ENCODE measurements around the gene BOK.

The BOK gene

DNA sequence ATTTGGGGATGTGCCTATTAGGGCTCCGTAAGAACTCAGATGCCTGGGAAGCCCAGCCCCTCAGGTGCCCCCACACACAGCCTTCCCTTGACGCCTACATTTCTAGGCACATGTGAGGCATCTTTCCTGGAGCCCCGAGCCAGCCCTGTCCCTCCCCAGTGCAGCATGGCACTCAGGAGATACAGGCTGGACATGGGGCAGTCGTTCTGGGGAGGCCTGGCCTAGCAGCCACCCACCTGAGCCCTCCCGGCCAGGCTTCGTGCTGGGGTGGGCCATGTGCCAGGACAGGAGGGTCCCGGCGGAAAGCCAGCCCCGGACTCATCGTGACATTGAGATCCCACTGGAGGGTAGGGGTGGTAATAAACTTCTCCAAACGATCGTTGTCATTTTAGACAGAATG is 15.2 kb downstream of the BOK start:
- TF ChIP-seq, protein P1, sequence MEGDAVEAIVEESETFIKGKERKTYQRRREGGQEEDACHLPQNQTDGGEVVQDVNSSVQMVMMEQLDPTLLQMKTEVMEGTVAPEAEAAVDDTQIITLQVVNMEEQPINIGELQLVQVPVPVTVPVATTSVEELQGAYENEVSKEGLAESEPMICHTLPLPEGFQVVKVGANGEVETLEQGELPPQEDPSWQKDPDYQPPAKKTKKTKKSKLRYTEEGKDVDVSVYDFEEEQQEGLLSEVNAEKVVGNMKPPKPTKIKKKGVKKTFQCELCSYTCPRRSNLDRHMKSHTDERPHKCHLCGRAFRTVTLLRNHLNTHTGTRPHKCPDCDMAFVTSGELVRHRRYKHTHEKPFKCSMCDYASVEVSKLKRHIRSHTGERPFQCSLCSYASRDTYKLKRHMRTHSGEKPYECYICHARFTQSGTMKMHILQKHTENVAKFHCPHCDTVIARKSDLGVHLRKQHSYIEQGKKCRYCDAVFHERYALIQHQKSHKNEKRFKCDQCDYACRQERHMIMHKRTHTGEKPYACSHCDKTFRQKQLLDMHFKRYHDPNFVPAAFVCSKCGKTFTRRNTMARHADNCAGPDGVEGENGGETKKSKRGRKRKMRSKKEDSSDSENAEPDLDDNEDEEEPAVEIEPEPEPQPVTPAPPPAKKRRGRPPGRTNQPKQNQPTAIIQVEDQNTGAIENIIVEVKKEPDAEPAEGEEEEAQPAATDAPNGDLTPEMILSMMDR (conservative IDR thresholded peaks at IDR 0.05; ENCODE audit: low read depth, low read length): no peak
- H2AFZ ChIP-seq (ENCODE audit: low read depth): no peak overlapping the region
- H3K4me3 ChIP-seq (IDR thresholded peaks at IDR 0.05; ENCODE audit: insufficient read depth, low read depth, low read length): no peak overlapping the region
- H4K20me1 ChIP-seq (ENCODE audit: insufficient read depth): no peaks in the 10 kb centered on the region
- H3K9ac ChIP-seq: no peak overlapping the region
- H3K4me1 ChIP-seq (ENCODE audit: low read depth, poor library complexity, severe bottlenecking): no peaks in the 10 kb centered on the region
- no peak overlapping the region for H3K27ac ChIP-seq
- H3K27me3 ChIP-seq (ENCODE audit: insufficient read depth, low read depth): no peaks in the 10 kb centered on the region
- no peaks in the 10 kb centered on the region for H3K36me3 ChIP-seq (ENCODE audit: insufficient read depth)
- no peaks in the 10 kb centered on the region for H3K79me2 ChIP-seq (ENCODE audit: insufficient read depth, low read depth)
- H3K4me2 ChIP-seq: no peak overlapping the region

DNA sequence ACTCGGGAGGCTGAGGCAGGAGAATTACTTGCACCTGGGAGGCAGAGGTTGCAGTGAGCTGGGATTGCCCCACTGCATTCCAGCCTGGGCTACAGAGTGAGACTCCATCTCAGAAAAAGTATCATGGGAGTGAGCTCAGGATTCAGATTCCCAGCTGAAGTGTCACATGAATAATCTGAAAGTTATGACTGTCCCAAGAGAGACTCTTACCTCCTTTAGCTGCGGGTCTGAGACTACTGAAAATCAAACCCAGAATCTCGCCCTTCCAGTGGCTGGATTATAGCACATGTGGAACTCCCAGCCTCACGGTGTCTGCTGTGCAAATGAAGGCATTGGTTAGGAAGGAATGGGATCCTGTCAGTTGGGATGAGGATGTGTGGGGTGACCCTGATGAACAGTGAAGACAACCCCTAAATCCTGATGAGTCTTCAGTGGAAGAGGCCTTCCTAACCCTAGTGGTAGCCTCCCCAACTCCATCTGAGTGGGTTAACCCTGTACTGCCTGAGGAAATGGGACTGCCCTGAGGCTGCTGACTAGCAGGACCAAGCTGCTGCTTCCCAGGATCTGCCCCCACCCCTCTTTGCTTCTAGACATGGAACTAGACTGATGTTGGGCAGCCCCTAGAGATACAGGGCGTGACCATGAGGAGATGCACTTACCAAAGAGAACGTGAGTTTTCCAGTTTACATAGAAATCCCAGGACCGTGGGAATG is 16.5 kb downstream of the BOK start:
- no peak overlapping the region for H3K27ac ChIP-seq
- H3K36me3 ChIP-seq (ENCODE audit: insufficient read depth): no peaks in the 10 kb centered on the region
- H3K27me3 ChIP-seq (ENCODE audit: insufficient read depth, low read depth): no peaks in the 10 kb centered on the region
- no peak overlapping the region for H3K4me2 ChIP-seq
- no peaks in the 10 kb centered on the region for H4K20me1 ChIP-seq (ENCODE audit: insufficient read depth)
- no peaks in the 10 kb centered on the region for H3K4me1 ChIP-seq (ENCODE audit: low read depth, poor library complexity, severe bottlenecking)
- no peaks in the 10 kb centered on the region for H3K79me2 ChIP-seq (ENCODE audit: insufficient read depth, low read depth)
- H2AFZ ChIP-seq (ENCODE audit: low read depth): no peak overlapping the region
- H3K4me3 ChIP-seq (IDR thresholded peaks at IDR 0.05; ENCODE audit: insufficient read depth, low read depth, low read length): no peak overlapping the region
- TF ChIP-seq, protein P1 (conservative IDR thresholded peaks at IDR 0.05; ENCODE audit: low read depth, low read length): no peak
- H3K9ac ChIP-seq: no peak overlapping the region

GRCh38 chr2:241575624-241576292 is 17.2 kb downstream of the BOK start:
- Histone ChIP-seq H3K27me3 (ENCODE audit: insufficient read depth, low read depth) (no peaks in the 10 kb centered on the region), H2AFZ (ENCODE audit: low read depth) (no peak overlapping the region), H3K4me2 (no peak overlapping the region), H3K4me1 (ENCODE audit: low read depth, poor library complexity, severe bottlenecking) (no peaks in the 10 kb centered on the region), H4K20me1 (ENCODE audit: insufficient read depth) (no peaks in the 10 kb centered on the region), H3K9ac (no peak overlapping the region), H3K36me3 (ENCODE audit: insufficient read depth) (no peaks in the 10 kb centered on the region), H3K79me2 (ENCODE audit: insufficient read depth, low read depth) (no peaks in the 10 kb centered on the region), H3K4me3 (IDR thresholded peaks at IDR 0.05; ENCODE audit: insufficient read depth, low read depth, low read length) (no peak overlapping the region), H3K27ac (no peak overlapping the region)
- TF ChIP-seq, protein P1 (conservative IDR thresholded peaks at IDR 0.05; ENCODE audit: low read depth, low read length): no peak

DNA sequence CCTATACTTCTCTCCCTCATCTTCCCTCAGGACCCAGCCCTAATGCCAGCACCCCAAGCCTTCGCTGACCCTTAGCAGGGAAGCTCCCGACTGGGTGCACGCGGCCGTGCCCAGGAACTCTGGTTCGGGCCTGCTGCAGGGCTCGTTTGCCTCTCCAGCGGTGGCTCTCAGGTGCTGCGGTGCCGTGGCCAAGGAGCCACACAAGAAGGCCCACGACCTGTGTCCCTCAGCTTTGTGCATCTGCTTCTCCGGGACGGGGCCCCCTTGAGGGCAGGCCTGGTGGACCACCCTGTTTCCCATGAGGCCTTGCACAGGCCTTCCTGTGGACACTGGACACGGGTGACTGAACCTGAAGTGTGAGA is 17.7 kb downstream of the BOK start:
- no peak overlapping the region for H2AFZ ChIP-seq (ENCODE audit: low read depth)
- TF ChIP-seq, protein P1 (conservative IDR thresholded peaks at IDR 0.05; ENCODE audit: low read depth, low read length): no peak
- H3K79me2 ChIP-seq (ENCODE audit: insufficient read depth, low read depth): no peaks in the 10 kb centered on the region
- no peak overlapping the region for H3K4me3 ChIP-seq (IDR thresholded peaks at IDR 0.05; ENCODE audit: insufficient read depth, low read depth, low read length)
- no peaks in the 10 kb centered on the region for H3K4me1 ChIP-seq (ENCODE audit: low read depth, poor library complexity, severe bottlenecking)
- no peaks in the 10 kb centered on the region for H4K20me1 ChIP-seq (ENCODE audit: insufficient read depth)
- H3K9ac ChIP-seq: no peak overlapping the region
- H3K27me3 ChIP-seq (ENCODE audit: insufficient read depth, low read depth): no peaks in the 10 kb centered on the region
- H3K27ac ChIP-seq: no peak overlapping the region
- no peaks in the 10 kb centered on the region for H3K36me3 ChIP-seq (ENCODE audit: insufficient read depth)
- no peak overlapping the region for H3K4me2 ChIP-seq

Measured in KMS-11 (cell line).